Measurements from ENCODE around the gene RAB4A. TPM values are rescaled to one million over a fixed set of nuclear protein-coding genes. Genes with fewer than 3 reads are reported as not detected.

The RAB4A gene
- total and polyA plus RNA-seq, 9 of the 15 experiments (the other 6 are each of a cell fraction or from before 2014, with no cell fraction given) = 8.3 to 61.0 (median 26.7) TPM

GRCh38 chr1:229280037-229280828 lies 9.3 kb downstream of the RAB4A start (continued):
- TF ChIP-seq HNRNPL (IDR thresholded peaks at IDR 0.05; ENCODE audit: low read depth, low read length) (no peak), FOXJ3 (CRISPR knock-in tag; IDR thresholded peaks at IDR 0.05) (no peak), FOS (IDR thresholded peaks at IDR 0.05; ENCODE audit: extremely low read depth, insufficient read length) (no peak), CBX8 (IDR thresholded peaks at IDR 0.05; ENCODE audit: borderline replicate concordance, extremely low read depth, low read depth, low read length, poor library complexity, severe bottlenecking) (no peak), ZFP36 (IDR thresholded peaks at IDR 0.05; ENCODE audit: low read depth, low read length, partially characterized antibody) (no peak), FOXA3 (CRISPR knock-in tag; conservative IDR thresholded peaks at IDR 0.05 in 1 of 2, IDR thresholded peaks at IDR 0.05 in 1 of 2) (peak in 1 of 2 experiments; percentile 73; a peak in 2 of 4 replicates), PHB (CRISPR knock-in tag; IDR thresholded peaks at IDR 0.05) (no peak), E2F1 (CRISPR knock-in tag; IDR thresholded peaks at IDR 0.05) (no peak), SAFB2 (IDR thresholded peaks at IDR 0.05; ENCODE audit: borderline replicate concordance, low read depth, low read length, severe bottlenecking) (no peak), PHF21A (IDR thresholded peaks at IDR 0.05; ENCODE audit: borderline replicate concordance, low read depth) (no peak), TCF3 (CRISPR knock-in tag; IDR thresholded peaks at IDR 0.05) (peak; percentile 58), NR4A1 (CRISPR knock-in tag; IDR thresholded peaks at IDR 0.05) (no peak), NR4A1 (tag; IDR thresholded peaks at IDR 0.05) (no peak), PTRF (tag; IDR thresholded peaks at IDR 0.05) (no peak), DLX4 (CRISPR knock-in tag; IDR thresholded peaks at IDR 0.05) (no peak), ZKSCAN8 (CRISPR knock-in tag; IDR thresholded peaks at IDR 0.05) (no peak), ATF2 (CRISPR knock-in tag; IDR thresholded peaks at IDR 0.05) (no peak), ADNP (tag; IDR thresholded peaks at IDR 0.05) (peak; percentile 58; the same call in 1 of the 2 replicates), CREM (IDR thresholded peaks at IDR 0.05; ENCODE audit: low read depth) (no peak), CBX1 (IDR thresholded peaks at IDR 0.05; ENCODE audit: low read depth) (no peak), NBN (IDR thresholded peaks at IDR 0.05; ENCODE audit: low read depth) (0 out of 2 replicates have a peak, but pooled peaks have one; percentile 27), ZBTB17 (CRISPR knock-in tag; IDR thresholded peaks at IDR 0.05) (no peak), RAD51 (IDR thresholded peaks at IDR 0.05; ENCODE audit: borderline replicate concordance, low read depth) (no peak), TEAD4 (IDR thresholded peaks at IDR 0.05; ENCODE audit: low read length) (peak; percentile 55; the same call in 1 of the 2 replicates), TEAD4 (CRISPR knock-in tag; IDR thresholded peaks at IDR 0.05; ENCODE audit: borderline replicate concordance) (no peak), POLR2AphosphoS5 (IDR thresholded peaks at IDR 0.05; ENCODE audit: control insufficient read depth, insufficient read depth, low read depth, low read length) (no peak), E2F3 (CRISPR knock-in tag; IDR thresholded peaks at IDR 0.05) (no peak), ZNF174 (CRISPR knock-in tag; IDR thresholded peaks at IDR 0.05) (no peak)
